GM23248 (cell line): ENCODE results near the gene RNF34. TPM values are rescaled to one million over a fixed set of nuclear protein-coding genes. Genes with fewer than 3 reads are reported as not detected.

Experiments
- DNase-seq: peaks from one replicate; pipeline ENCODE4 v3.0.0-alpha.2; 2015
- H2AFZ ChIP-seq: fragments of 200-600 bp; sonication (generic); 2 replicates; pipeline ENCODE4 v1.6.1; 2016; ENCODE audit warnings: antibody characterized with exemption
- H3F3A ChIP-seq: fragments of 200-600 bp; sonication (generic); 2 replicates; pipeline ENCODE4 v1.6.1; 2016; ENCODE audit warnings: mild to moderate bottlenecking, antibody characterized with exemption, mixed run types; ENCODE audit not compliant: insufficient read depth
- H3K27ac ChIP-seq: fragments of 200-600 bp; sonication (generic); 2 replicates; pipeline ENCODE4 v1.5.1; 2016; ENCODE audit warnings: mild to moderate bottlenecking
- H3K27me3 ChIP-seq: fragments of 200-600 bp; sonication (generic); replicated peaks from 2 replicates; pipeline ENCODE4 v1.6.1; 2016; ENCODE audit warnings: mild to moderate bottlenecking; ENCODE audit not compliant: insufficient read depth
- H3K36me3 ChIP-seq: fragments of 200-600 bp; sonication (generic); 2 replicates; pipeline ENCODE4 v1.6.1; 2016; ENCODE audit warnings: low read depth, mild to moderate bottlenecking
- H3K4me1 ChIP-seq: fragments of 200-600 bp; sonication (generic); 2 replicates; pipeline ENCODE4 v1.6.1; 2016; ENCODE audit warnings: mild to moderate bottlenecking; ENCODE audit not compliant: insufficient read depth
- H3K4me2 ChIP-seq: fragments of 200-600 bp; sonication (generic); one replicate; pipeline ENCODE4 v1.6.1; 2016; ENCODE audit warnings: mild to moderate bottlenecking; ENCODE audit not compliant: unreplicated experiment
- H3K4me3 ChIP-seq: fragments of 200-600 bp; sonication (generic); 2 replicates; pipeline ENCODE4 v1.5.1; 2016; ENCODE audit warnings: mild to moderate bottlenecking
- H3K79me2 ChIP-seq: fragments of 200-600 bp; sonication (generic); 2 replicates; pipeline ENCODE4 v1.6.1; 2016; ENCODE audit warnings: mild to moderate bottlenecking; ENCODE audit not compliant: insufficient read depth
- H3K9ac ChIP-seq: fragments of 200-600 bp; sonication (generic); 2 replicates; pipeline ENCODE4 v1.6.1; 2016; ENCODE audit warnings: mild to moderate bottlenecking
- H3K9me2 ChIP-seq: fragments of 200-600 bp; sonication (generic); 2 replicates; pipeline ENCODE4 v1.6.1; 2016; ENCODE audit warnings: mixed run types, mild to moderate bottlenecking, moderate library complexity; ENCODE audit not compliant: insufficient read depth
- H3K9me3 ChIP-seq: fragments of 200-600 bp; sonication (generic); one replicate; pipeline ENCODE4 v1.6.1; 2017; ENCODE audit warnings: low read depth
- H4K20me1 ChIP-seq: fragments of 200-600 bp; sonication (generic); 2 replicates; pipeline ENCODE4 v1.6.0; 2016; ENCODE audit not compliant: insufficient read depth
- EZH2 ChIP-seq: fragments of 200-600 bp; sonication (generic); IDR thresholded peaks from 2 replicates; pipeline ENCODE4 v1.6.1; 2018; ENCODE audit warnings: antibody characterized with exemption, mild to moderate bottlenecking; ENCODE audit not compliant: insufficient read depth, poor library complexity, severe bottlenecking
- EZH2phosphoT487 ChIP-seq: fragments of 200-600 bp; sonication (generic); IDR thresholded peaks from 2 replicates; pipeline ENCODE4 v1.6.1; 2018; ENCODE audit warnings: antibody characterized with exemption, moderate library complexity, mild to moderate bottlenecking, low read depth; ENCODE audit not compliant: insufficient read depth
- WGBS, 2 experiments: methylation state at CpG; one replicate each; pipeline ENCODE4 v1.1.6; 2015 to 2017; ENCODE audit warnings: low lambda C conversion rate in 2 of 2, low coverage in 1 of 2; ENCODE audit errors: missing lambda C conversion rate in 2 of 2; 5-methylcytosine and 5-hydroxymethylcytosine counted together
- in situ Hi-C: fragments of 300-500 bp; cut with MboI; formaldehyde crosslinking; loops from 2 replicates; pipeline ENCODE4 v1.15.0; 2020
- polyA plus RNA-seq: library from polyadenylated mRNA; unstranded; fragments of >200 nt; fragmentation: Nextera tagmentation; extraction: Ambion mirVana; gene quantifications from 2 replicates; pipeline ENCODE4 v1.2.1, GENCODE V29; 2016
- total RNA-seq: library from RNA; depleted of rRNA; stranded (reverse); fragments of >200 nt; shearing (Covaris generic); gene quantifications from 2 replicates; pipeline ENCODE4 v1.2.3, GENCODE V29; 2014

RNF34 gene
- total and polyA plus RNA-seq, 2 experiments from 2014 or later: 42.8 to 48.2 TPM

DNA sequence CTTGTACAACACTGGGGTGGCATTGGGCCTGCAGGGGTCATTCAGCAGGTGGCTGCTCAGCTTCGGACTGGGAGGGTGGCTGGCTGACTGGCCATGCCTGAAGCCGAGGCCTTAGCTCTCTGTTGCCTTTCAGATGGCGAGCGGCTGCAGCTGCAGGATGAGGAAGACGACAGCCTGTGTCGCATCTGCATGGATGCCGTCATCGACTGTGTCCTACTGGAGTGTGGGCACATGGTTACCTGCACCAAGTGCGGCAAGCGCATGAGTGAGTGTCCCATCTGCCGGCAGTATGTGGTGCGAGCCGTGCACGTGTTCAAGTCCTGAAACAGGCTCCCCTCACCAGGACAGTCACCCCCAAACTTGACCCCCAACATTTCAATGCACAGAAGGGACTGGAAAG is 23.3 kb downstream of the RNF34 start:
- Histone ChIP-seq H3K9me2 (no peaks in the 10 kb centered on the region), H3F3A (peaks cover 26% of the 10 kb centered on the region), H3K4me1 (no peaks in the 10 kb centered on the region), H3K9me3 (no peaks in the 10 kb centered on the region), H3K4me2 (no peak overlapping the region), H3K36me3 (peaks cover 52% of the 10 kb centered on the region), H3K4me3 (no peak overlapping the region), H3K27me3 (no peaks in the 10 kb centered on the region), H3K9ac (no peak overlapping the region), H4K20me1 (no peaks in the 10 kb centered on the region), H3K27ac (no peak overlapping the region), H2AFZ (no peak overlapping the region), H3K79me2 (peaks cover 33% of the 10 kb centered on the region)
- DNase-seq: no peak
- in situ Hi-C loops: no loop called here
- 91 to 92% methylated on average over 14 of the region's 14 CpGs for WGBS, 2 experiments
- TF ChIP-seq EZH2 (no peak), EZH2phosphoT487 (no peak)

DNA sequence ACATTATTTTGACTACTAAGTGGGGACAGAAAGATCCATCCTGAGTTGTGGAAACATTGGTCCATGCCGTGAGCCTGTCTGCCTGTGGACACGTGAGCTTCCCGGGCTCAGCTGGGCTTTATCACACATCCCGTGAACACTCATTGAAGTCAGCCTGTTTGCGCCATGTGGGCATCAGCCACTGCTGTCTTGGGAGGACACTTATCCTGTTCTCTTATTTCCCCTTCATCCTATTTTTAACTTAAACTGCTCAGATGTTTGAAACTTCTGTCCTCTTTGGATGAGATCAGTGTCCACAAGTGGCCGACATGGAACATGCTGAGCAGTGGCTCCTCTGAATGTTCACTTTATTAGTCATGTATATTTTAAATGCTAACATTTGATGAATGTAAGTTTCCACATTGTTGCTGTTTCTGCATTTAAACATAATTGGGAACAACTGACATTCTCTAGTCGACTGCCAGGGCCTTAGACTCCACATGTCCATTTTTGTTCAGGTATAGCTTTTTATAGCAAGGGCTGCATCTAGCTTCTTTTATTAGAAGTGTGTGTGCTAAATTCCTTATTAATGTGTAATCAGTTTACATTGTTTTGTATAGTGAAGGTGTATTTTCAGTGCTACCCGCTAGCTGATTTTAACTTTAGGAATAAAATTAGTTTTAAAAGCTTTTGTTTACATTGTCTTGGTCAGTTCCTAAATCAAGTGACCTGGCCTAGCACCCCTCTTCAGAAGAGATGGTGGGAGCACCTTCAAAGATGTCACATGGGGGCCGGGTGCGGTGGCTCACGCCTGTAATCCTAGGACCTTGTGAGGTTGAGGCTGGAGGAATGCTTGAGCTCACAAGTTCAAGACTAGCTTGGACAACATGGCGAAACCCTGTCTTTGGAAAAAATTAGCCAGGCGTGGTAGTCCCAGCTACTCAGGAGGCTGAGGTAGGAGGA is 24.0 kb downstream of the RNF34 start:
- in situ Hi-C loops: no loop called here
- Histone ChIP-seq H3K36me3 (peaks cover 59% of the 10 kb centered on the region), H3K9ac (no peak overlapping the region), H3F3A (peaks cover 26% of the 10 kb centered on the region), H4K20me1 (no peaks in the 10 kb centered on the region), H3K79me2 (peaks cover 28% of the 10 kb centered on the region), H3K4me2 (no peak overlapping the region), H3K4me1 (no peaks in the 10 kb centered on the region), H3K9me2 (no peaks in the 10 kb centered on the region), H3K27ac (0 out of 2 replicates have a peak overlapping the region, but pooled peaks have one; percentile 5), H2AFZ (no peak overlapping the region), H3K9me3 (no peaks in the 10 kb centered on the region), H3K27me3 (no peaks in the 10 kb centered on the region), H3K4me3 (no peak overlapping the region)
- 92 to 94% methylated on average over 13 of the region's 13 CpGs for WGBS, 2 experiments
- TF ChIP-seq EZH2phosphoT487: no peak
- no peak for TF ChIP-seq EZH2
- DNase-seq: peak; percentile 26

DNA sequence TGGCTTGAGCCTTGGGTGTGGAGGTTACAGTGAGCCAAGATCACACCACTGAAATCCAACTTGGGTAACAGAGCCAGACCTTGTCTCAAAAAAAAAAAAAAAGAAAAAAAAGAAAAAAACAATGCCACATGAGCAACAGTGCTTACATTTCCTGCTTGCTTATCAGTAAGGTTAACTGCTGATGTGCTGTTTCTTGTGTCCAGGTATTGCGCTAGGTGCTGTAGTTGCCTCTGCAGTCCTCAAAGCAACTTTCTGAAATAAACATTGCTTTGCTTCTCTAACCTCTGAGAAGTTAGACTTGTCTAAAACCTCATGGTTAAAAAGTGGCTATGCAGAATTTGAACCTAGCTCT is 24.7 kb downstream of the RNF34 start:
- Histone ChIP-seq H3K27me3 (no peaks in the 10 kb centered on the region), H2AFZ (no peak overlapping the region), H3K4me2 (no peak overlapping the region), H3K9me2 (no peaks in the 10 kb centered on the region), H3K4me3 (no peak overlapping the region), H3K36me3 (peaks cover 59% of the 10 kb centered on the region), H3K4me1 (no peaks in the 10 kb centered on the region), H3F3A (peaks cover 26% of the 10 kb centered on the region), H4K20me1 (no peaks in the 10 kb centered on the region), H3K79me2 (peaks cover 23% of the 10 kb centered on the region), H3K9ac (no peak overlapping the region), H3K9me3 (no peaks in the 10 kb centered on the region), H3K27ac (peak overlapping the region; percentile 27; the same call in 1 of the 2 replicates)
- in situ Hi-C loops: no loop called here
- DNase-seq: no peak
- WGBS, 2 experiments: 100% methylated on average over 1 of the region's 1 CpG
- no peak for TF ChIP-seq EZH2phosphoT487
- no peak for TF ChIP-seq EZH2

DNA sequence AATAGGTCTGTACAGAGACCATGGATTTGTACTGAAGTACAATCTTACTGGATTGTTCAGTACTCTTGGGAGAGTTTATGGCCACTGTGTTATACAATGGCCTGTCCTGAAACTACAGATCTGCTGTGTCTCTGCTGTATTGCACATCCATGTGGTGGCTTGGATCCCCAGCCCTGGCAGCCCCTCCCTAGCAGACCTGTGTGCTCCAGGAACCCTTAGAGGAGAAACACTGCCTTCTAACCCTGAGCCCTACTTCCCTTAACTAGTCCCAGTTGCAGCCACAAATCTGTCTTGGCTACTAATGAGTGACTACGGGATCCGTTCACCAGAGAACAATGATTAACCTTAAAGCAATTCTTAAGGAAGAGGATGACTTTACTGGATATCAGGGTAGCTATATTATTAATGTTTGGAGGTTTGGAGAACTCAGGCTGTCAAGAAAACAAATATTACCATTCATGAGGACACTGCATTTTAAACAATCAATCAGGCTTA is 27.7 kb downstream of the RNF34 start:
- Histone ChIP-seq H3K4me1 (no peaks in the 10 kb centered on the region), H3K79me2 (peaks cover 9% of the 10 kb centered on the region), H3K27me3 (no peaks in the 10 kb centered on the region), H3K4me3 (no peak overlapping the region), H3K4me2 (no peak overlapping the region), H3K9me2 (no peaks in the 10 kb centered on the region), H3K27ac (no peak overlapping the region), H3K9me3 (no peaks in the 10 kb centered on the region), H3K36me3 (peaks cover 52% of the 10 kb centered on the region), H2AFZ (no peak overlapping the region), H3F3A (peaks cover 26% of the 10 kb centered on the region), H4K20me1 (no peaks in the 10 kb centered on the region), H3K9ac (no peak overlapping the region)
- no peak for TF ChIP-seq EZH2phosphoT487
- no peak for TF ChIP-seq EZH2
- no peak for DNase-seq
- in situ Hi-C loops: loop anchor here (25.0 kb wide), 1 partner anchor 90 kb away; no protein-coding TSS in a partner anchor
- 67 to 70% methylated on average over 2 of the region's 2 CpGs for WGBS, 2 experiments
